T-helper 22 cell (primary cell): ENCODE data around the gene GABRD.
"Not testable (repeated sequence)": the region's sequence is repeated elsewhere in the genome, so short reads cannot be mapped to it uniquely, and the experiment has no call there.

Source experiments
- DNase-seq: peaks from one replicate; pipeline ENCODE4 v3.0.0-alpha.2; 2020; ENCODE audit warnings: low read depth

Gene GABRD, protein sequence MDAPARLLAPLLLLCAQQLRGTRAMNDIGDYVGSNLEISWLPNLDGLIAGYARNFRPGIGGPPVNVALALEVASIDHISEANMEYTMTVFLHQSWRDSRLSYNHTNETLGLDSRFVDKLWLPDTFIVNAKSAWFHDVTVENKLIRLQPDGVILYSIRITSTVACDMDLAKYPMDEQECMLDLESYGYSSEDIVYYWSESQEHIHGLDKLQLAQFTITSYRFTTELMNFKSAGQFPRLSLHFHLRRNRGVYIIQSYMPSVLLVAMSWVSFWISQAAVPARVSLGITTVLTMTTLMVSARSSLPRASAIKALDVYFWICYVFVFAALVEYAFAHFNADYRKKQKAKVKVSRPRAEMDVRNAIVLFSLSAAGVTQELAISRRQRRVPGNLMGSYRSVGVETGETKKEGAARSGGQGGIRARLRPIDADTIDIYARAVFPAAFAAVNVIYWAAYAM

DNA sequence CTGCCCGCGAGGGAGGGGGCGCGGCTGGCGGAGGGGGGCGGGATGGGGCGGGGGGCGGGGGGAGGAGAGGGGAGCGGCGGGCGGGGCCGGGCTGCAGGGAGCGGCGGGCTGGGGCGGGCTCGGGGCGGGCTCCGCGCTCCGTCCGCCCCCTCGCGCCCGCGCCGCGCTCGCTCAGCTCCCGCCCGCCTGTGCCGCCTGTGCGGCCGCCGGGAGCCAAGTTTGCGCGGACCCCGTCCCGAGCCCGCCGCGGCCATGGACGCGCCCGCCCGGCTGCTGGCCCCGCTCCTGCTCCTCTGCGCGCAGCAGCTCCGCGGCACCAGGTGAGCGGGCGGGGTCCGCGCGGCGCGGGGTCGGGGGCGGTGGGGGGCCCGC lies at the start of gene GABRD:
Gene GABRD, plus strand, starts transcription at position 174 of the 372 bp plus-strand sequence. Its CDS starts 79 bp downstream, at position 253.
- no peak for DNase-seq

DNA sequence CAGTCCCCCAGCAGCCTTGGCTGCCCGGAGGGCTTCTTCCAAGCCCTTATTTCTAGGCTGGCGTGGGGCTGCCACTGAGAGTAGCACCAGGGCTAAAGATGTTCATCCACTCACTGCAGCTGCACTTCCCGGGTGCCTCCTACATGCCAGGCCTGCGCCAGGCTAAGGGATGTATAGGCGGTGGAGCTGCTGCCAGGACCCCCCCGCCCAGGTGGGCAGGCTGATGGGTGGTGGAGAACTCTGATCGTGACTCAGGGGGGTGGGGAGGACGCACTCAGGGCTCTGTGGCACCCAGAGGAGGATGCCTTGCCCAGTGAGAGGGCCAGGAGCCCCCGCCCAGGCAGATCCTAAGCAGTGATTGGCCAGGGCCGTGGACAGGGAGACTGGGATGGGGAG lies 49.6 kb upstream of the GABRD start:
- DNase-seq, result no peak

DNA sequence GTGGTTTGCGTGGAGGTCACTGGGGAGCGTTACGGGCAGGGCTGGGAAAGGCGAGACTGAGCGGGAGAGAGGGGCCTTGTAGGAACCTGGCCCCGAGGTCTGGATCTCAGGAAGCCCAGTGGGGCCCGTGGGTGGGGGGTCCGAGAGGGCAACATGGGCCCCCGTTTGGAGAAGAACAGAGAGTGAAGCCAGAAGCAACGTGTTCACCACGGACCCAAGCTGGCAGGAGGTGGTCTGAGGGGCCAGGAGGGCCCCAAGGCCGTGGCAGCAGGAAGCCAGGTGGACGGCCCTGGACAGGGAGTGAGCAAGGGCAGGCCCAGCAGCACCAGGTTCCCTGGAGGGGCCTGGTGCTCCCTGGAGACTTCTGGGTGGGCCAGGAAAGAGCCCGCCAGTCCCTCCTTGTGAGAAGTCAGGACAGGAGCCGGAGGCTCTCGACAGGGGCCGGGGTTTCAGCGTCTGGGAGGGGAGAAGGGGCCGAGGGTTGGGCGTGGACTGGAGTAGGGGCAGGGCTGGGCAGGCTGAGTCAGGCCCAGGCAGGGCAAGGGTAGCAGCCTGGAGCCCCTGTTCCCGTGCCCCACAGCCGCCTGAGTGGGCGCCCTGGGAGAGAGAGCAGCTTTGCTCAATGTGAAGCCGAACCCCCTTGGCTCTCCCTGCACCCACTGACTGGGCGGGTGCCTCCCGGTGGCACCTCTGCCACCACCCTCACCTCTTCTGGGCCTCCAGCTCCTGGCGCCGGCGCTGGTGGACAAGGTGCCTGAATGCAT lies 49.0 kb upstream of the GABRD start:
- no peak for DNase-seq

DNA sequence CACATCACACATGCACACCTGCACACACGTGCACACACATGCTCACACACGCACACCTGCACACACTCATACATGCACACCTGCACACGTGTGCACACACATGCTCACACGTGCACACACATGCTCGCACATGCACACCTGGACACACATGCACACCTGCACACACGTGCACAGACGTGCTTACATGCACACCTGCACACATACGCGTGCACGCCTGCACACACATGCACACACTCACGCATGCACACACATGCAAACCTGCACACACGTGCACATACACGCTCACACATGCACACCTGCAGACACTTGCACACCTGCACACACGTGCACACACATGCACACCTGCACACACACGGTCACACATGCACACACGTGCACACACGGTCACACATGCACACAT lies 48.1 kb upstream of the GABRD start:
- no peak for DNase-seq

DNA sequence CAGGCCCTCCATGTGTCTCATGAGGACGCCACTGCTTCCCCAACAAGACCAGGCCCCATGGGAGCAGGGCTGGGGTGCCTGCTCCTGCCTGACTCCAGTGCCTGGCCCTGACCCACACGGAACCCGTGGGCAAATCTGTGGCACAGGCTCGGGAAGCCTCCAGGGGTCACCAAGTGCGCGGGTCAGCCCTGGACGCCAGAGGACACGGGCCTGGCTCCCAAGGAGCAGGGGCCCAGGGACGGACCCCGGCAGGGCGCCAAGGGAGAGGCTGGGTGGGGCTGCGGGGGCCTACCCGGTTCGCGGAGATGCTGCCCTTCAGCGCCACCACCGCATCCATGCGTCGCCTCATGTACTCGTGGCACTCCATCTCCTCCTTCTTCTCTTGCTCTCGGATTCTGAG lies 47.5 kb upstream of the GABRD start:
- DNase-seq, result no peak

DNA sequence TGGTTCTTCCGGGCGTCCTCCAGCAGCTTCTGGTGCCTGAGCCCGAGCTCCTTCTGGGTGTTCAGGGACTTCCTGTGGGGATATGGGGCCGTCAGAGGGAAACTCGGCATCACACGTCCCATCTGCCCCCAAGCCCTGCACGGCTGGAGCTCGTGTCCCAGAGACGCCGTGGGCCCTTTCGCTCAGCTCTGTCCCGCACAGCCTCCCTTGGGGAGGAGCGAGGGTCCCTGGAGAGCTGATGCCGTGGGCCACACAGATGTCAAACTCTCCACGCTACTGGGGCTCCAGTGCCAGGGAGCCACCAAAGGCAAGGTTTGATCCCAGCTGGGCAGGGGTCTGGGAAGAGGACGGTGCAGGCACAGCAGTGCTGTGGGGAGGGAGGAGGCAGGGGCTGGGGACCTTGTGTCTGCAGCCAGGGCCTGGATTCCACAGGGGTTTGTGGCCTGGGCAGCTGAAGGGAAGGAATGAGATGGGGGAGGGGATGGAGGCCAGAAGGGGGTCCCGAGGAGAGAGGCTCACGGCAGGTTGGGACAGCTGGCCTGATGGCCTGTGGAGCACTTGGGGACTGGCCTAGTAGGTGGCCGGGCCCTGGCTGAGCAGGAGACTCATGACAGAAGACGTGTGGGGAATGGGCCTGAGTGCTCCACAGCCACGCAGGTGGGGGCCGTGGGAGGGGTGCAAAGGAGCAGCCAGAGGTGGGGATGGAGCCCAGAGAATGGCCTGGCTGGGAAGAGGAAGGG lies 46.0 kb upstream of the GABRD start:
- no peak for DNase-seq

DNA sequence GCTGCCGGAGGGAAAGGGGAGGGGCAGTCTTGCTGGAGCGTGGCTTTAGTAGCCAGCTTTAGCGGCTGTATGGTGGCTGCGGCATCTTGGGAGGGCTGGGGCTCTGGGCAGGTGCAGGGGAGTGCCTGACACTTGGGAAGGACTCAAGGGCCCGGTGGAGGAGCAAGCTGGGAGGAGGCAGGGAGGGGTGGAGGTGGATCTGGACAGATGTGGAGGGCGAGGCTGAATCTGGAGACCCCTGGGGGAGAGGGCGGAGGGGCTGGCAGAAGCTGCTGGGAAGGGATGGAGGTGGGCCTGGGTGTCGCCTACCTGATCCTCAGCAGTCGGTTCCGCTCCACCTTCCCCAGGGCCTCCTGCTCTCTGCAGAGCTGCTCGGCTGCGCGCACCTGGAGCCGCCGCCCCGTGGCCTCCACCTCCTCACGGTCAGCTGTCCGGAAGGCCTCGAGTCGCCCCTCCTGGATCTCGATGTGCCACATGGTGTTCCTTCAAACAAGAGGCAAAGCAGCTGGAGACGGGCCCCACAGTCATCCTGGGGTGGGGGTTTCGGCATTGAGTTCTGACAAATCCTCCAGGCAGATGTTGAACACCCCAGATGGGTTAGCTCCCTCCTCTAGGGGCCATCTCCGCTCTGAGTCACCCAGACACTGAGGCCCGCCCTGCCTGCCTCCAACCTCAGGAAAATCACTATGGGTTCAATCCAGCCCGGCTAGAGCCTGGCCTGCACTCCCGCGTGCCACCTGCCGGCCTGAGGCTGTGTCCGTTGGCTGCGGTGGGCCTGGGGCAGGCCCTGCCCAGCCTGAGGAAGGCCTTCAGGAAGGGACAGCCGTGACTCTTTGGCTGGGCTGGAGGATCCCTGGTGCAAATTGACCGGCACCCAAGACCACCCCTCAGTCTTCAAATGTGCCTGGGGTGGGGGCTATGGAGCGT lies 45.2 kb upstream of the GABRD start:
- DNase-seq, result no peak

DNA sequence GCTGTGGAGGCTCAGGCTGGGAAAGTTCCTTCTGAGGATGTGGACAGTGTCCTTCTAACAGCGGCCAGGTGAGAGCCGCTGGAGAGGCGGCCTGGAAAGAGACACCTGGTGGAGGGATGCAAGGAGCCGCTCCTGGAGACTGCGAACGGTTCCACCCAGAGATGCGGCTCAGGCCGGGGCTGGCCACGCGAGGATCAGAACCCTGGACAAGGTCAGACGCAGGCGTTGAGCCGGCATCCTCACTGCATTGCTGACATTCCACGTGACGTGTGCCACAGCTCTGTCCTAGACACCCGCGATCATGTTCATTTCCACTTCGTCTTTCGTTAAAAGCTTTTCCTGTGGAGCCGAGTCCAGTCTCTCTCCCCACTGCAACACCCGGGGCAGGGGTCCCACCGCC lies 44.3 kb upstream of the GABRD start:
- no peak for DNase-seq

DNA sequence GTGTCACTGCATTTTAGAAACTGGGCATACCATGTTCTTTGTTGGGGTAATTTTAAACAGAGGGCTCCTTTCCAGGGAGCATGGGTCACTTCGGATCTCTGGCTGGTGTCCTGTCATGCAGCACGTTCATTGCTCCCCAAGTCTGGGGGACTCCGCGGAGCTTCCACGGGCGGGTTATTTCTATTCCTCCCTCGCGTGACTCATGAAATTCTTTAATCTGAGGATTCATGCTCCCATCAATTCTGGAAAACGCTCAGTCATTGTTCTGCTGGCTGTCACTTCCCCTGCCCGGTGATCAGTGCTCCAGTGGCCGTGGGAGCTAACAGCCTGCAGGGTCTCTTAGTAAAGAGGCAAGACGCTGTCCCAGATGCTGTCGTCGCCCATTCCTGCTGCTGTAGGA lies 43.6 kb upstream of the GABRD start:
- no peak for DNase-seq

DNA sequence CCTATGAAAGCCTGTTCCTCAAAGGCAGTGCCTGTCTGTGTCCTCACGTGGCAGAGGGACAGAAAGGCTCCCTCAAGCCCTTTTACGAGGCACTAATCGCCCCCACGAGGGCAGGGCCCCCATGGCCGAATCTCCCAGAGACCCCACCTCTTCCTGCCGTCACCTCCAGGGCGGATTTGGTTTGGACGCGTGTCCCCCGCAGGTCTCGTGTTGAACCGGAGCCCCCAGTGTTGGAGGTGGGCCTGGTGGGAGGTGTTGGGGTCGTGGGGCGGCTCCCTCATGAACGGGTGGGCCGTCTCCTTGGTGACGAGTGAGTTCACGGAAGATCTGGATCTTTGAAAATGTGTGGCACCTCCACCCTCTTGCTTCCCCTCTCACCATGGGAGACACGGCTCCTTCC lies 43.1 kb upstream of the GABRD start:
- DNase-seq, result no peak

DNA sequence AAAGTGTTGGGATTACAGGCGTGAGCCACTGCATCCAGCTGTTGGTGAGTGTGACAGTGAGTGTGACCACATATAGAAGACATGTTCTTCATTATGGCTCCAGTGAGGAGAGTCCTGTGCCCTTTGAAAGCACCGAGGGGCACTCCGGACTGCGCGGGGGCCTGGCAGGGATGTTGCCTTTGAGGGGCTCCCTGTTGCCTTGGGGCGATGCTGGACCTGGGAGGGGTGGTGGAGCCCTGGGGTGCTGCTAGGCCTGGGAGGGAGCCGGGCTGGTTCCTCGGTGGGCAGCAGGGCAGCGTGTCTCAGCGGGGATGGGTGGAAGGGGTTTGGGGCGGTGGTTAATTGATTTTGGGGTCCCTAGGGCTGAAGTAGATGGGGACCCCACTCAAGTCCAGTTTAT lies 41.0 kb upstream of the GABRD start:
- no peak for DNase-seq

DNA sequence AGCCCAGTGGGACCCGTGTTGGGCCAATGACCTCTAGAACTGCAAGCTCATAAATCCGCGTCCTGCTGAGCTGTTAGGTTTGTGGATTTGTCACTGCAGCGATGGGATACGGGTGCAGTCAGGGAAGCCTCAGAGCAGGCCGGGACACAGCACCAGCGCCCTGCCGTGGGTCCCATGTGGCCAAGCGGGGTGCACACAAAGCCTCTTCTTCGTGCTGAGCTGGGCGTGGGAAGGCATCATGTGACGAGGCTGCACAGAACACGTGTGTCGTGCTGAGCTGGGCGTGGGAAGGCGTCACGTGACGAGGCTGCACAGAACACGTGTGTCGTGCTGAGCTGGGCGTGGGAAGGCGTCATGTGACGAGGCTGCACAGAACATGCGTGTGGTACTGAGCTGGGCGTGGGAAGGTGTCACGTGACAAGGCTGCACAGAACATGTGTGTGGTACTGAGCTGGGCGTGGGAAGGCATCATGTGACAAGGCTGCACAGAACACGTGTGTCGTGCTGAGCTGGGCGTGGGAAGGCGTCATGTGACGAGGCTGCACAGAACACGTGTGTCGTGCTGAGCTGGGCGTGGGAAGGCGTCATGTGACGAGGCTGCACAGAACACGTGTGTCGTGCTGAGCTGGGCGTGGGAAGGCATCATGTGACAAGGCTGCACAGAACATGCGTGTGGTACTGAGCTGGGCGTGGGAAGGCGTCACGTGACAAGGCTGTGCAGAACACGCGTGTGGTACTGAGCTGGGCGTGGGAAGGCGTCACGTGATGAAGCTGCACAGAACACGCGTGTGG lies 40.3 kb upstream of the GABRD start:
- DNase-seq, result not testable (repeated sequence)

DNA sequence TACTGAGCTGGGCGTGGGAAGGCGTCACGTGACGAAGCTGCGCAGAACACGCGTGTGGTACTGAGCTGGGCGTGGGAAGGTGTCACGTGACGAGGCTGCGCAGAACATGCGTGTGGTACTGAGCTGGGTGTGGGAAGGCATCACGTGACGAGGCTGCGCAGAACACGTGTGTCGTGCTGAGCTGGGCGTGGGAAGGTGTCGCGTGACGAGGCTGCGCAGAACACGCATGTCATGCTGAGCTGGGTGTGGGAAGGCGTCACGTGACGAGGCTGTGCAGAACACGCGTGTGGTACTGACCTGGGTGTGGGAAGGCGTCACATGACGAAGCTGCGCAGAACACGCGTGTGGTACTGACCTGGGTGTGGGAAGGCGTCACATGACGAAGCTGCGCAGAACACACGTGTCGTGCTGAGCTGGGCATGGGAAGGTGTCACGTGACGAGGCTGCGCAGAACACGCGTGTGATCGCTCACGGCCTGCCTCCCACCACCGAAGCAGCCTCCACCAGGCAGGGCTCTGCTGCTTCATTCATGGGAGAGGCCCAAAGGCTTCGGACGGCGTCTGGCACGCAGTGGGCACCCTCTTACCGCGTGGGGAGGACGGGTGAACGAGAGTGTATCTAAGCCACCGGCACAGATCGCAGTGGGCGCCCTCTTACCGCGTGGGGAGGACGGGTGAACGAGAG lies 39.5 kb upstream of the GABRD start:
- no peak for DNase-seq

DNA sequence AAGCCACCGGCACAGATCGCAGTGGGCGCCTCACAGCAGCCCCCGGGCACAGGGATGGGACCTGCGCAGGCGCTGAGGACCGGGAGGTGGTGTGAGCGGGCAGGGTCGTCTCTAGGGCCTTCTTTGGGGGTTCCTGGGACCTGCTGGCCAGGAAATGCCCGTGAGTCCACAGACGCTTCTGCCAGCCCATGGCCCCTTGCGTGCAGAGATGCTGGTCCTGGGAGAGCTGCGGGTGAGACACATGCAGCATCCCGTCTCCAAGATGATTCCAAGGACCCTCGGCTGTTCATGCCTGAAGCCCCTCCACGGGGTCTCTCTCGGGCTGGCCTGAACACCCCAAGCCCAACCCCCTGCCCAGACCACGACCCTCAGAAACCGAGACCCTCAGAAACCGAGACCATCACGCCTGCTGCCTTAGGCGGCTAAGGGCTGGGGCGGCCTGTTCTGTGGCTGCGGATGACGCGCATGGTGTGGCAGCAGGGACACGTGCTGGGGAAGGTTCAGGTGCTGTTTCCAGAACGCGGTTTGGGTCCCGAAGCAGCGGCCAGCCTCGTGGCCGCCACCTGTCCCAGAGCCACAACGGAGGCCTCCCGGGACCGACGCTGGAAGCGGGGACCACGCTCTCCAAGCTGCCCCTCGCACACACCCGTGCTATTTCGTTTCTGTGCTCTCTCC lies 38.5 kb upstream of the GABRD start:
- no peak for DNase-seq

DNA sequence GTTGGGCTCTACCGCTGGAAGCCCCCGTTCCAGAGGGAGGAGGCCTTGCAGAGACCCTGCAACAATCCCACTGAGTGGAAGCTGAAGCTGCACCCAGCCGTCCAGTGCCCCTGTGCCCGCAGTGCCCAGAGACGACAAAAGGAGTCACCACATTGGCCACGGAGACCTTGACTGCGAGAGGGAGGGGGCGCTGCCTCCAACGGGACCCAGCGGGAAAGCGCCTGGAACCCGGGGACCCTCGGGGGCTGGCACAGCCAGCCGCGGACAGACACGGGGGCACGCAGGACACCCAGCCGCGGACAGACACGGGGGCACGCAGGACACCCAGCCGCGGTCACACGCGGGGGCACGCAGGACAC lies 38.0 kb upstream of the GABRD start:
- DNase-seq, result no peak

DNA sequence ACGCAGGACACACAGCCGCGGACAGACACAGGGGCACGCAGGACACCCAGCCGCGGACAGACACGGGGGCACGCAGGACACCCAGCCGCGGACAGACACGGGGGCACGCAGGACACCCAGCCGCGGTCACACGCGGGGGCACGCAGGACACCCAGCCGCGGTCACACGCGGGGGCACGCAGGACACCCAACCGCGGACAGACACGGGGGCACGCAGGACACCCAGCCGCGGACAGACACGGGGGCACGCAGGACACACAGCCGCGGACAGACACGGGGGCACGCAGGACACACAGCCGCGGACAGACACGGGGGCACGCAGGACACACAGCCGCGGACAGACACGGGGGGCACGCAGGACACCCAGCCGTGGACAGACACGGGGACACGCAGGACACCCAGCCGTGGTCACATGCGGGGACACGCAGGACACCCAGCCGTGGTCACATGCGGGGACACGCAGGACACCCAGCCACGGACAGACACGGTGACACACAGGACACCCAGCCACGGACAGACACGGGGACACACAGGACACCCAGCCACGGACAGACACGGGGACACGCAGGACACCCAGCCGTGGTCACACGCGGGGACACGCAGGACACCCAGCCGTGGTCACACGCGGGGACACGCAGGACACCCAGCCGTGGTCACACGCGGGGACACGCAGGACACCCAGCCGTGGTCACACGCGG lies 37.4 kb upstream of the GABRD start:
- not testable (repeated sequence) for DNase-seq

DNA sequence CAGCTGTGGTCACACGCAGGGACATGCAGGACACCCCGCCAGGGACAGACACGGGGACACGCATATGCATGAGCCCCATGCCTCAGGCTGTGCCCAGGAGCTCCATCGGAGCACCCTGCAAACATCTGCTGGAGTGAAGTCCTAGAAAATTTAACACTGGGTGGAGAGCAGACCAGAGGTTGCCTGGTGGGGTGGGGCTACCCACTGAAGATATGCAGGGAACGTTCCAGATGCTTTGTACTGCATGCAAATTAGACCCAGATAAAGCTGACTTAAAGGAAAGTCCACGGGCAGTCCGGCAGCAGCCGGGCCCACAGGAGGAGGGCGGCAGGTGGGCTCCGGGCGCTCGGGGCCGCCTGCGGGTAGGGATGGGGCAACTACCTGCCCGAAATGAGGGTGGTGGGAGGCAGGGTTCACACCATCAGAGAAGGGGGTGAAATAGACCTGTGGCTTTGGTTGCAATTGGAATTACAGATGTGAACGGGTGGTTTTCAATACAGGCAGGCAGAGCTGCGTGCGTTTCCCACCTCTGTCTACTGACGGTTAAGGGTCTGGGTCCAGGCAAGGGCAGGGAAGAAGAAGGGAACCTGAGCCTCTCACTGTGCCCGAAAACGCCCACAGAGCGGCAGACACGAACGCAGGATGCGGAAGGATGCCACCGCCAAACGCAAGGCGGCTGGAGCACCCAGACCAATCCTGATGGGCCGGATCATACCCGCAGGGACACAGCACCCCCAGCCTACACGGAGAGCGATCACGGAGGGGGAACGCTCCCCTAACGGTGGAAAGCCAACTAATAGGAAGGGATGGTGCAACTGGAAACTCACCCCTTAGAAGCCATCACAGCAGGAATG lies 36.5 kb upstream of the GABRD start:
- no peak for DNase-seq

DNA sequence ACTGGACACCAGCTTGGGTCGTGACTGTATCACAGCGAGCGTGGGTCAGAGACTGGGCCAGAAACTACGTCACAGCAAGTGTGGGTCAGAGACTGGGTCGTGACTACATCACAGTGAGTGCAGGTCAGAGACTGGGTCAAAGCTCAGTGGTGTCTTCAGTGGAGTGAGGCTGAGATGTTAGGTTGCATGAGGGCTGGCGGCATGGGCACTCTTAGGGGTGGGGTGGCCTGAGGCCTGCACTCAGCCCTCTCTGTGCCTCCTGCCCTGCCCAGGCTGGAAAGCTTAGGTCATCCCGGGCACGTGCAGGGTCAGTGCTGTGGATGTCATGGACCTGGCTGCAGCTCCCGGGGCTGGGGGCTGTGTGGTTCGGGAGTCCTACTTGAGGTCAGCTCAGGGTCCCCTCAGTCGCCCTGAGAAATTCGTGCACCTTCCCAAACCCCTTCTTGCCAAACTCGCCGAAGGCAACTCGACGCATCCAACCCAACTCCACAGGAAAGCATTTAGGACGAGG lies 34.5 kb upstream of the GABRD start:
- no peak for DNase-seq
